H1 (cell line): ENCODE results near the gene SOX8. TPM values are rescaled to one million over a fixed set of nuclear protein-coding genes. Genes with fewer than 3 reads are reported as not detected.

Experiments
- CTCF ChIA-PET: fragments of 300-600 bp; sonication (Branson Sonifier 250); formaldehyde crosslinking; loops from one replicate; lab custom pipeline; 2021; ENCODE audit not compliant: partially characterized antibody; lab: Charles Lee
- POLR2A ChIA-PET: fragments of 300-600 bp; sonication (Branson Sonifier 250); formaldehyde crosslinking; loops from one replicate; lab custom pipeline; 2021; ENCODE audit warnings: inconsistent platforms; ENCODE audit not compliant: partially characterized antibody; lab: Charles Lee
- DNase-seq, 2 experiments: peaks; one replicate each; pipeline versions ENCODE4 v3.0.0 to v3.0.0-alpha.2; 2010 to 2022; ENCODE audit warnings: low spot score in 2 of 2, low read depth in 1 of 2, mixed read lengths in 1 of 2
- FAIRE-seq: peaks from 2 replicates; lab custom pipeline; 2011; peaks lifted over from hg19 to GRCh38; lab: Jason Lieb, UNC
- H2AFZ ChIP-seq: 2 replicates; pipeline ENCODE4 v1.8.1; 2012; ENCODE audit warnings: low read length, inconsistent platforms
- H2AK5ac ChIP-seq: 2 replicates; pipeline ENCODE4 v1.6.1; 2013; ENCODE audit warnings: low read depth, low read length
- H2BK120ac ChIP-seq: replicated peaks from 2 replicates; pipeline ENCODE3; 2013; ENCODE audit warnings: low read depth, low read length, inconsistent platforms
- H2BK12ac ChIP-seq: 2 replicates; pipeline ENCODE4 v1.6.1; 2013; ENCODE audit warnings: low read depth, low read length
- H2BK15ac ChIP-seq: 2 replicates; pipeline ENCODE4 v1.6.1; 2013; ENCODE audit warnings: low read length
- H2BK20ac ChIP-seq: 2 replicates; pipeline ENCODE4 v1.6.1; 2013; ENCODE audit warnings: low read length
- H2BK5ac ChIP-seq: 2 replicates; pipeline ENCODE4 v1.6.1; 2013; ENCODE audit warnings: low read depth, low read length
- H3K14ac ChIP-seq: 2 replicates; pipeline ENCODE4 v1.6.1; 2013; ENCODE audit warnings: inconsistent platforms; ENCODE audit not compliant: insufficient read length
- H3K18ac ChIP-seq: 2 replicates; pipeline ENCODE4 v1.6.1; 2013; ENCODE audit warnings: low read length; ENCODE audit errors: extremely low read depth
- H3K23ac ChIP-seq: 2 replicates; pipeline ENCODE4 v1.6.1; 2013; ENCODE audit warnings: inconsistent platforms; ENCODE audit not compliant: insufficient read length
- H3K23me2 ChIP-seq: 2 replicates; pipeline ENCODE4 v1.6.1; 2013; ENCODE audit warnings: low read depth, low read length
- H3K27ac ChIP-seq: 2 replicates; pipeline ENCODE4 v1.6.1; 2011; ENCODE audit warnings: low read depth, low read length, inconsistent platforms
- H3K27me3 ChIP-seq, 4 experiments: replicated peaks in 1 of 4; 1 replicate in 1 of 4; 2 replicates in 3 of 4; pipeline versions ENCODE4 v1.6.1 to v1.8.1; 2011 to 2013; ENCODE audit warnings: low read length in 3 of 4, mild to moderate bottlenecking in 3 of 4, inconsistent platforms in 2 of 4, mixed read lengths in 2 of 4, moderate library complexity in 1 of 4; ENCODE audit not compliant: control insufficient read depth in 3 of 4, insufficient read depth in 3 of 4; ENCODE audit errors: extremely low read depth in 1 of 4
- H3K36me3 ChIP-seq, 4 experiments: 2 replicates each; pipeline versions ENCODE4 v1.6.1 to v1.8.1; 2011 to 2013; ENCODE audit warnings: mild to moderate bottlenecking in 4 of 4, low read length in 3 of 4, moderate library complexity in 2 of 4, control low read depth in 1 of 4, inconsistent platforms in 1 of 4; ENCODE audit not compliant: insufficient read depth in 4 of 4, control insufficient read depth in 2 of 4
- H3K4ac ChIP-seq: replicated peaks from 2 replicates; pipeline ENCODE3; 2013; ENCODE audit warnings: low read length, low read depth, mixed read lengths, inconsistent platforms; ENCODE audit not compliant: insufficient read length
- H3K4me1 ChIP-seq, 4 experiments: replicated peaks in 1 of 4; 1 replicate in 1 of 4; 2 replicates in 3 of 4; pipeline versions ENCODE4 v1.6.1 to v1.8.1; 2011 to 2013; ENCODE audit warnings: low read length in 3 of 4, inconsistent platforms in 2 of 4, mixed read lengths in 1 of 4; ENCODE audit not compliant: insufficient read depth in 4 of 4, control insufficient read depth in 3 of 4
- H3K4me2 ChIP-seq, 2 experiments: 2 replicates each; pipeline versions ENCODE4 v1.6.1 to v1.8.1; 2011 to 2013; ENCODE audit warnings: low read depth in 2 of 2, low read length in 2 of 2, control low read depth in 1 of 2, inconsistent platforms in 1 of 2, mild to moderate bottlenecking in 1 of 2; ENCODE audit not compliant: insufficient read depth in 1 of 2
- H3K4me3 ChIP-seq, 4 experiments: fragments of 200-600, 300-600 bp in 1 of 4; sonication (generic), shearing (Covaris generic), sonication (Bioruptor Twin) in 1 of 4; 2 replicates each; pipeline versions ENCODE4 v1.5.1 to v1.8.1; 2011 to 2016; ENCODE audit warnings: low read length in 4 of 4, low read depth in 3 of 4, control low read depth in 2 of 4, inconsistent platforms in 2 of 4, mild to moderate bottlenecking in 2 of 4, mixed read lengths in 1 of 4, moderate library complexity in 1 of 4; ENCODE audit not compliant: insufficient read depth in 2 of 4; ENCODE audit errors: extremely low read depth in 1 of 4
- H3K56ac ChIP-seq: replicated peaks from 2 replicates; pipeline ENCODE3; 2013; ENCODE audit warnings: low read depth, mild to moderate bottlenecking, mixed read lengths, low read length, inconsistent platforms; ENCODE audit not compliant: insufficient read length
- H3K79me1 ChIP-seq: 2 replicates; pipeline ENCODE4 v1.6.1; 2013; ENCODE audit warnings: low read depth, low read length, control low read depth
- H3K79me2 ChIP-seq, 2 experiments: 2 replicates each; pipeline versions ENCODE4 v1.6.1 to v1.8.1; 2012 to 2013; ENCODE audit warnings: low read length in 2 of 2, mild to moderate bottlenecking in 2 of 2, inconsistent platforms in 1 of 2; ENCODE audit not compliant: insufficient read depth in 2 of 2, control insufficient read depth in 1 of 2
- H3K9ac ChIP-seq, 4 experiments: replicated peaks in 1 of 4; 1 replicate in 1 of 4; 2 replicates in 3 of 4; pipeline versions ENCODE4 v1.6.1 to v1.8.1; 2011 to 2013; ENCODE audit warnings: low read depth in 3 of 4, low read length in 3 of 4, control low read depth in 2 of 4, mild to moderate bottlenecking in 2 of 4, moderate library complexity in 2 of 4, inconsistent platforms in 1 of 4; ENCODE audit errors: extremely low read depth in 1 of 4
- H3K9me3 ChIP-seq, 2 experiments: 2 replicates each; pipeline versions ENCODE4 v1.6.1 to v1.8.1; 2012 to 2013; ENCODE audit warnings: mild to moderate bottlenecking in 2 of 2, moderate library complexity in 2 of 2, control low read depth in 1 of 2, inconsistent platforms in 1 of 2, low read depth in 1 of 2, low read length in 1 of 2, mixed read lengths in 1 of 2; ENCODE audit not compliant: insufficient read depth in 2 of 2
- H4K20me1 ChIP-seq, 2 experiments: replicated peaks in 1 of 2; 2 replicates each; pipeline versions ENCODE3 to v1.8.1; 2011 to 2013; ENCODE audit warnings: inconsistent platforms in 2 of 2, low read length in 2 of 2, mild to moderate bottlenecking in 1 of 2; ENCODE audit not compliant: insufficient read depth in 2 of 2, control insufficient read depth in 1 of 2
- H4K5ac ChIP-seq: 2 replicates; pipeline ENCODE4 v1.6.1; 2013; ENCODE audit warnings: low read length, low read depth, mixed read lengths, inconsistent platforms; ENCODE audit not compliant: insufficient read length
- H4K8ac ChIP-seq: 2 replicates; pipeline ENCODE4 v1.8.0; 2013; ENCODE audit warnings: mild to moderate bottlenecking, moderate library complexity, low read length, inconsistent platforms; ENCODE audit not compliant: insufficient read depth; ENCODE audit errors: extremely low read depth
- H4K91ac ChIP-seq: replicated peaks from 2 replicates; pipeline ENCODE3; 2013; ENCODE audit warnings: low read length, mixed read lengths, inconsistent platforms; ENCODE audit not compliant: insufficient read length
- BACH1 ChIP-seq: IDR thresholded peaks from 2 replicates; pipeline ENCODE4 v1.6.1; 2012; ENCODE audit warnings: low read length, improper control_type of control experiment
- CREB1 ChIP-seq: IDR thresholded peaks from 2 replicates; pipeline ENCODE4 v1.6.1; 2012; ENCODE audit warnings: inconsistent platforms
- CTBP2 ChIP-seq: IDR thresholded peaks from 2 replicates; pipeline ENCODE4 v1.7.0; 2011; ENCODE audit warnings: borderline replicate concordance, mild to moderate bottlenecking, moderate library complexity, mixed read lengths, low read length; ENCODE audit not compliant: insufficient read depth, insufficient read length
- EP300 ChIP-seq, 2 experiments: IDR thresholded peaks; 1 replicate in 1 of 2; 2 replicates in 1 of 2; pipeline ENCODE4 v1.6.1; 2011 to 2012; ENCODE audit warnings: low read depth in 2 of 2, low read length in 2 of 2, mild to moderate bottlenecking in 2 of 2, borderline replicate concordance in 1 of 2, inconsistent platforms in 1 of 2, moderate library complexity in 1 of 2
- FOSL1 ChIP-seq: IDR thresholded peaks from 2 replicates; pipeline ENCODE4 v1.6.1; 2011; ENCODE audit warnings: mild to moderate bottlenecking, low read depth, low read length, moderate library complexity; ENCODE audit not compliant: insufficient read depth
- GTF2F1 ChIP-seq: IDR thresholded peaks from 2 replicates; pipeline ENCODE4 v1.6.1; 2012; ENCODE audit warnings: low read depth, low read length, improper control_type of control experiment, borderline replicate concordance
- KDM1A ChIP-seq: fragments of 200-600, 300-600 bp; sonication (generic); IDR thresholded peaks from 2 replicates; pipeline ENCODE4 v1.7.1; 2016; ENCODE audit warnings: mild to moderate bottlenecking, low read length, borderline replicate concordance
- MAFK ChIP-seq: IDR thresholded peaks from 2 replicates; pipeline ENCODE4 v1.6.1; 2012; ENCODE audit warnings: low read depth, mild to moderate bottlenecking, improper control_type of control experiment, low read length
- POLR2A ChIP-seq, 2 experiments: IDR thresholded peaks; 1 replicate in 1 of 2; 2 replicates in 1 of 2; pipeline ENCODE4 v1.6.1; 2011; ENCODE audit warnings: low read depth in 2 of 2, low read length in 2 of 2, mild to moderate bottlenecking in 2 of 2; ENCODE audit errors: control extremely low read depth in 1 of 2
- RNF2 ChIP-seq: fragments of 200-900, 300-1000 bp; sonication (generic); IDR thresholded peaks from 2 replicates; pipeline ENCODE4 v1.7.1; 2016; ENCODE audit warnings: borderline replicate concordance, low read depth, mild to moderate bottlenecking, antibody characterized with exemption, low read length; ENCODE audit not compliant: poor library complexity, severe bottlenecking; ENCODE audit errors: missing control alignments
- TBP ChIP-seq: IDR thresholded peaks from 2 replicates; pipeline ENCODE4 v1.6.1; 2011; ENCODE audit warnings: low read depth, low read length, improper control_type of control experiment
- ZNF274 ChIP-seq: IDR thresholded peaks from 2 replicates; pipeline ENCODE4 v1.7.0; 2012; ENCODE audit warnings: low read length, borderline replicate concordance; ENCODE audit errors: extremely low read depth
- WGBS, 2 experiments: shearing (Covaris generic) in 1 of 2; methylation state at CpG; one replicate each; pipeline versions ENCODE4 v1.1.6 to v1.1.7; 2013 to 2015; ENCODE audit warnings: low lambda C conversion rate in 2 of 2, mixed read lengths in 2 of 2, inconsistent platforms in 1 of 2, low coverage in 1 of 2, missing lambda C conversion rate in 1 of 2; ENCODE audit not compliant: insufficient replicate concordance in 2 of 2, insufficient coverage in 1 of 2, insufficient read length in 1 of 2; ENCODE audit errors: extremely low coverage in 1 of 2, missing lambda C conversion rate in 1 of 2; 5-methylcytosine and 5-hydroxymethylcytosine counted together
- polyA plus RNA-seq, 7 experiments: library from polyadenylated mRNA; depleted of rRNA in 3 of 7; stranded (reverse) in 5 of 7; unstranded in 2 of 7; fragments of >200 nt in 5 of 7; fragments of 200-250 nt in 2 of 7; gene quantifications; 1 replicate in 5 of 7; 2 replicates in 1 of 7; 4 replicates in 1 of 7; pipeline versions ENCODE4 v1.2.1 to v1.2.3, GENCODE V29; 2011 to 2013; ENCODE audit warnings: missing spikeins in 2 of 7, mixed read lengths in 2 of 7
- total RNA-seq: library from RNA; stranded (reverse); fragmentation: NEBNext Ultra II Directional; extraction: Animal tissue kit (Norgen Biotek cat#: 25700); gene quantifications from 2 replicates; pipeline ENCODE4 v1.2.1, GENCODE V29; 2021

Gene SOX8
- total and polyA plus RNA-seq, 2 of the 8 experiments (the other 6 are each of a cell fraction or from before 2014, with no cell fraction given), result 2.2 to 5.7 TPM

DNA sequence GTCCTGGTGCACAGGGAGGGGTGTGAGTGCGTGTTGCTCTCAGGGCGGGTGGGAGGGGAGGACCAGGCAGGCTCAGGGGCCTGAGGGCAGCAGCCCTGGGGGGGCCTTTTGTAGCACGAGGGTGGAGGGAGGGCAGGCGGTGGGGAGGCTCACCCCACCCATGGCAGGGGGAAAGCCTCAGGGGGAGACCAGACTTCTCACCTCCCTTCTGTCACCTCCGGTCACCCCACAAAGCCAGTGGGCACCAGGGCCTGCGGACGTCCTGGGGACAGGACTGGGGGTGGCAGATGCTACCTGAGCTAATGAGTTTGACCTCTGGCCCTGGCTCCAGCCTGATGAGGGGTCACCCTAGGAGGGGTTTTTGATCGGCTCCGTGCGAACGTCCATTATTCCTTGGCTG lies 39.0 kb downstream of the SOX8 start:
- no peak overlapping the region for H3K14ac ChIP-seq
- H3K79me2 ChIP-seq, result no peaks in the 10 kb centered on the region
- no peak overlapping the region for H3K4me3 ChIP-seq
- H3K9me3 ChIP-seq, result peaks cover 4% of the 10 kb centered on the region in 2 experiments; a peak in 2 of 4 replicates
- no peak overlapping the region; the same call in 1 of the 2 replicates for H4K8ac ChIP-seq
- H2BK12ac ChIP-seq, result no peak overlapping the region
- H4K5ac ChIP-seq, result no peak overlapping the region
- 89% methylated on average over 9 of the region's 11 CpGs; no CpG with 5 or more reads in 1 of the 2 experiments for whole genome bisulfite sequencing, 2 experiments
- no peaks in the 10 kb centered on the region for H3K4me1 ChIP-seq
- no peaks in the 10 kb centered on the region for H3K79me1 ChIP-seq
- H3K27me3 ChIP-seq, result no peaks in the 10 kb centered on the region; a peak in 1 of 7 replicates
- no peak overlapping the region for H3K23ac ChIP-seq
- H4K91ac ChIP-seq, result no peak overlapping the region
- H3K4me2 ChIP-seq, result no peak overlapping the region
- H3K56ac ChIP-seq, result no peak overlapping the region
- no peak overlapping the region for H2BK15ac ChIP-seq
- no peak overlapping the region for H3K27ac ChIP-seq
- no peak overlapping the region for H3K18ac ChIP-seq
- no peak overlapping the region for H2AK5ac ChIP-seq
- no peaks in the 10 kb centered on the region for H3K23me2 ChIP-seq
- ChIA-PET POLR2A (no interaction called here), CTCF (interaction anchor here (1.1 kb wide), 1 partner anchor 36 kb away, joined by 3 read pairs; no protein-coding TSS in a partner anchor)
- no peak overlapping the region for H2BK120ac ChIP-seq
- no peak for DNase-seq
- TF ChIP-seq BACH1, result no peak
- no peak for TF ChIP-seq CTBP2
- no peak for TF ChIP-seq ZNF274
- TF ChIP-seq MAFK, result no peak
- TF ChIP-seq POLR2A (IDR thresholded peaks at IDR 0.05; ENCODE audit: control extremely low read depth in 1 of 2, low read depth in 2 of 2, low read length in 2 of 2), result no peak
- TF ChIP-seq FOSL1, result no peak
- no peak for TF ChIP-seq RNF2
- TF ChIP-seq KDM1A, result no peak
- TF ChIP-seq TBP, result no peak
- TF ChIP-seq CREB1, result no peak
- no peak for TF ChIP-seq EP300 (IDR thresholded peaks at IDR 0.05; ENCODE audit: borderline replicate concordance in 1 of 2, low read depth in 2 of 2, low read length in 2 of 2)
- no peak for TF ChIP-seq GTF2F1
- TF ChIP-seq, all 59 proteins: peak for 0
- no peaks in the 10 kb centered on the region for H4K20me1 ChIP-seq
- no peaks in the 10 kb centered on the region for H3K36me3 ChIP-seq
- no peak overlapping the region for H2BK5ac ChIP-seq
- H3K9ac ChIP-seq, result no peak overlapping the region
- no peak overlapping the region for H2AFZ ChIP-seq
- FAIRE-seq, result no peak
- H2BK20ac ChIP-seq, result no peak overlapping the region
- no peak overlapping the region for H3K4ac ChIP-seq
